Endometrial microvascular endothelial cells (primary cell): ENCODE results near the gene MAD2L1. TPM values are rescaled to one million over a fixed set of nuclear protein-coding genes. Genes with fewer than 3 reads are reported as not detected.
"Not testable (repeated sequence)": the region's sequence is repeated elsewhere in the genome, so short reads cannot be mapped to it uniquely, and the experiment has no call there.

Experiments
- in situ Hi-C: cut with HindIII; loops from 2 replicates; pipeline ENCODE4 v1.10.0; 2017; ENCODE audit warnings: low sequenced_read_pairs, low pct_unique_long_range_greater_than_20kb; ENCODE audit errors: inconsistent ontology term
- total RNA-seq: library from RNA; depleted of rRNA; stranded (reverse); fragments of >200 nt; gene quantifications from one replicate; pipeline ENCODE4 v1.2.3, GENCODE V29; 2015; ENCODE audit errors: inconsistent ontology term

Gene MAD2L1
- total RNA-seq, 1 donor from 2014 or later, result 21.4 TPM

DNA sequence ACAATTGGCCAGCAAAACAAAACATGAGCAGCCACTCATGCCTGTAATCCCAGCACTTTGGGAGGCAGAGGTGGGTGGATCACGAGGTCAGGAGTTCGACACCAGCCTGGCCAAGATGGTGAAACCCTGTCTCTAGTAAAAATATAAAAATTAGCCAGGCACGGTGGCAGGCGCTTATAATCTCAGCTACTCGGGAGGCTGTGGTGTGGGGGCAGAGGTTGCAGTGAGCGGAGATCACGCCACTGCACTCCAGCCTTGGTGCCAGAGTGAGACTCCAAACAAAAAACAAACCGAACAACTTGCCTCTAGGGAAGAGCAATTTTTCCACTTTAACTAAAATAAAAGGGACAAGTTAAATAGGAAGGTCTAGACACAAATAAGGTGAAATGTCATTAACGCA, 2.9 kb downstream of the MAD2L1 start:
- in situ Hi-C loops, result not testable (repeated sequence)

GRCh38 chr4:120062663-120063195, 3.9 kb downstream of the MAD2L1 start:
- in situ Hi-C loops, result no loop called here

GRCh38 chr4:120059036-120059435, 7.6 kb downstream of the MAD2L1 start:
- in situ Hi-C loops, result no loop called here

GRCh38 chr4:120057416-120057815, 9.2 kb downstream of the MAD2L1 start:
- in situ Hi-C loops, result no loop called here

GRCh38 chr4:120056246-120056645, 10.4 kb downstream of the MAD2L1 start:
- in situ Hi-C loops, result no loop called here

- in situ Hi-C loops, result no loop called here
Observed at GRCh38 chr4:120055795-120056194, 10.9 kb downstream of the MAD2L1 start.

GRCh38 chr4:120055162-120055561, 11.5 kb downstream of the MAD2L1 start:
- in situ Hi-C loops, result no loop called here

DNA sequence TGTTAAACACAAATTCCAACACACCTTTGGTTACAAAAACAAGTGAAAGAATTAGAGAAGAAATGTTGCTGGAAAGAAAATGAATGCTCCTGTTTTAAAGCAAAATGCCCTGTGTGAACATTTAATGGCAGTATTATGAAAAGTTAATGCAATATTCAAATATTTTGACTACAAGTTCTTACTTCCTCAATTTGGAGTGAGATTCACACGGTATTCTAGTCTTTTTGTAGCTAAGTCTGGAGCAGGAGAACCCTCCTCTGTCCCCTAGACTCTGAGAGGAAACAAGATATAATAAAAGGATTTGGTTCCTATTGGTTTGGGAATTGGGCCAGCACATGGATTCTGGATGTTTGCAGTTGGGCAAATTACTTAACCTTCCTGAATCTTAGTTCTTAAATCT, 12.7 kb downstream of the MAD2L1 start:
- in situ Hi-C loops, result no loop called here

- in situ Hi-C loops, result no loop called here
Observed at GRCh38 chr4:120052856-120053255, 13.8 kb downstream of the MAD2L1 start.

GRCh38 chr4:120051253-120051652, 15.4 kb downstream of the MAD2L1 start:
- in situ Hi-C loops, result no loop called here

DNA sequence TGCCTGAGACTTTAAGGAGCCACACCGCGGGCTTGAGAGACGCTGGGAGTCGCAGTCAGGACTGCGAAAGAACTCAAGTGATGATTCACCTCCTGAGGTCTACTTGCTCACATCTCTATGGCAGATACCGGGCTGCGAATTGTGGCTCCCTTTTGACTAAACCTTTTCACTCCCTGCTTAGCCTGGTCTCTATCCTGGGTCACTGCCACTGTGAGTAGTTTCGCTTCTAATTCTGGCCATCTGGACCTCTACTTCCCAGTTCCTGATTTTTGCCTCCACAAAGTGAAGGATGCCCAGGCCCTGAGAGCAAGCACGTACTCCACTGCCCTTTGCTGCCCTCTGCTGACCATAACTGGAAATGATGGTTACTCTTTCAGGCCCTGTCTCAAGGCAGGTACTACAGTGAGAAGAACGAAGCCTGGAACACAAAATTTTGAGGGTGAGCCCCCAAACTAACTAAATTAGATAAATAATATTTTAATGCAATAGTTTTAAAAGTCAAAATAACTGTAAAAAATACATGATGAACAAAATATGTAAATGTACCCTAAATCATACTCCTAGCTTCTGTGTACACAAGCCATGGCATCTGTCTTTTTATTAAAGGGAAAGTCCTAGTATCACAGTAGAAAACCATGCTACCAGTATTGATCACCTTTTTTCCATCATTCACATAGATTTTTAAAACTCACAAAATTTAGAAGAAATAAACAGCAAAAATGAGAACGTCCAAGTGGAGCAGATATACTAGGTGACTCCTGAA, 16.7 kb downstream of the MAD2L1 start:
- in situ Hi-C loops, result no loop called here

DNA sequence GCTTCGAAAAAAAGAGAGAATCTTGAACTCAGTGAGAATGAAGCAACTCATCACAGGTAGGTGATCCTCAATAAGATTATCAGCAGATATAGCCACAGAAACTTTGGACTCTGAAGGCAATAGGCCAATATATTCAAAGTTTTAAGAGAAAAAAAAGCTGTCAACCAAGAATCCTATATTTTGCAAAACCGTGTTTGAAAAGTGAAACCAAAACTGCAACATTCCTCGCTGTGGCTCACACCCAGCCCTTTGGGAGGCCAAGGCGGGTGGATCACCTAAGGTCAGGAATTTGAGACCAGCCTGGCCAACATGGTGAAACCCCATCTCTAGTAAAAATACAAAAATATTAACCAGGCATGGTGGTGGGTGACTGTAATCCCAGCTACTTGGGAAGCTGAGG, 22.8 kb downstream of the MAD2L1 start:
- in situ Hi-C loops, result no loop called here

- in situ Hi-C loops, result no loop called here
Observed at GRCh38 chr4:120037411-120037810, 29.2 kb downstream of the MAD2L1 start.

DNA sequence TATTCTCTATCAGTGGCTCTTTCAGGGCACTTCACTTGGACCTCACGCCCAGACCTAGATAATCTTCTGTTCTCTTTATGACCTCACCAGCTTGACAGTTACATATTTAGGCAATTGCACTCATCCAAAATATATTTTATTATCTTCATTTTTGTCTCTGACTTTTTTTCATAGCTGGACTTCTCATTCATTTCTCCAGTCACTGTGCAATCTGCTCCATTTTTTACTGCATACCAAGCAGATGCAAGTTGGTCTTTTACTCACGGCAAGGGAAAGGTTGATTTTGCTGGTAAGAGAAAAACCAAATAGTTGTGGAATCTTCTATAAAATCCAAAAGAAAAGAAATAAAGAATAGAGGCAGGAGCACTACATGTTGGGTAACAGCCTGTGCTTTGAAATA, 31.7 kb downstream of the MAD2L1 start:
- in situ Hi-C loops, result no loop called here

- in situ Hi-C loops, result no loop called here
Observed at GRCh38 chr4:120026853-120027252, 39.8 kb downstream of the MAD2L1 start.

- in situ Hi-C loops, result no loop called here
Observed at GRCh38 chr4:120025516-120025915, 41.1 kb downstream of the MAD2L1 start.

DNA sequence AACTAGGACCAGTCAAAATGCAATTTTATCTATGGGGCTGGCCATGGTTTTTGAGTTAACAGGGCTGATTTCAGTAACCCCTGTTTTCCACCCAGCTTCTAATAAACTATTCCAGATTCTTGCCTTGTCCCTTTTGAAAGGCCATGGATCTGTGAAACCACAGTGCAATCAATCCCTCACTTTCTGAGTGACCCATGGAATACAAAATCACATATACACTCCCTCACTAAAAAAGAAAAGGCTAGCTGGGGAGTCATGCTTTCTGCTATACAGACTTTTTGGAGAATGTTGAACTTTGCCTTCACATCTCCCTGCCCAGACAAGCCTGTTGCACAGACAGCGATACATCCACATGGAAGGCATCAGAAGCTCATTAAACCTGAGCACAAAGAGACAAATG, 47.9 kb downstream of the MAD2L1 start:
- in situ Hi-C loops, result no loop called here

DNA sequence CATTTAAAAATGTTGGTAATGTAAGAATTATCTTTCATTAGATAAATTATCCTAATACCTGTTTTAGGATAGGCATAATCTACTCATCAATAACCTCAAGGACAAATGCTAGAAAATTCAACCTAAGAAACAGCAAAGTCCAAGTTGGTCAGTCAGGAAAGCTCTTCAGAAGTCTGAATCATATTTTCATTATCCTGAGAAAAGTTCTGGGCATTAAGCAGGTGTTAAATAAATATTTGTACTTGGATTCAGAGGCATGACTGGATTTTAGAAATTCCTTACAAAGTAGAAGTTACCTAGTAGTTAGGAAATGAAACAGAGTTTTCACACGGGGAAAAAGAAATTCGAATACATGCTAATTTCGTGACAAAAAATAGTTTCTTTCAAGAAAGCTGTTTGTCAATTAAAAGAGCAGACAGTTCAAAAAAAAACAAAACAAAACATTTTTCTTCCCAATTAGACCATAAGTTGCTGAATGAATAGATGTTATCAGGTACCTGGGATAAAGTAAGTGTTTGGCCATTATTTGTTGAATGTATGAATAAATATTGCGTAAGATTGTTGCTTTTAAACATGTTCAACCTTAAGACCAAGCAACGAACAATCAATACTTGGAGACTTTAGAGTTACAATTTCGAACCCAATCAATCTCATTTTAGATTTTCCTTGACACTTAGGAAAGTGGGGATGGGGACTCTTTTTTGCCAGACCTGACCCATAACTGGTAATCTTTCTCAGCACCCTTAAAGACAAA, 48.5 kb downstream of the MAD2L1 start:
- in situ Hi-C loops, result no loop called here

GRCh38 chr4:120011725-120012124, 54.9 kb downstream of the MAD2L1 start:
- in situ Hi-C loops, result no loop called here

GRCh38 chr4:120010646-120011045, 56.0 kb downstream of the MAD2L1 start:
- in situ Hi-C loops, result no loop called here
